DND-41 (cell line): ENCODE measurements around the gene PHRF1.

ENCODE experiments used
- ATAC-seq: fragments of 200-7000 bp; cut with Tn5 transposase; 3 replicates; pipeline ENCODE4 v1.9.1; 2021; ENCODE audit warnings: low read depth; ENCODE audit not compliant: insufficient read depth
- DNase-seq: peaks from one replicate; pipeline ENCODE4 v3.0.0-alpha.2; 2020
- H2AFZ ChIP-seq: 2 replicates; pipeline ENCODE4 v1.6.0; 2012; ENCODE audit warnings: low read depth, low read length
- H3K27ac ChIP-seq: 2 replicates; pipeline ENCODE4 v1.5.1; 2012; ENCODE audit warnings: low read length, inconsistent platforms
- H3K27me3 ChIP-seq: fragments of 200-600 bp; sonication (generic); 2 replicates; pipeline ENCODE4 v1.6.0; 2012; ENCODE audit warnings: low read length, mild to moderate bottlenecking, inconsistent platforms; ENCODE audit not compliant: insufficient read depth, poor library complexity
- H3K36me3 ChIP-seq: 2 replicates; pipeline ENCODE4 v1.5.1; 2012; ENCODE audit warnings: low read length, inconsistent platforms; ENCODE audit not compliant: insufficient read depth
- H3K4me1 ChIP-seq: 2 replicates; pipeline ENCODE4 v1.5.1; 2012; ENCODE audit warnings: mild to moderate bottlenecking, low read length; ENCODE audit not compliant: insufficient read depth
- H3K4me2 ChIP-seq: 2 replicates; pipeline ENCODE4 v1.6.0; 2012; ENCODE audit warnings: mild to moderate bottlenecking, moderate library complexity, low read length, inconsistent platforms; ENCODE audit not compliant: insufficient read depth
- H3K4me3 ChIP-seq, 2 experiments: fragments of 200-600 bp in 1 of 2; shearing (Covaris generic) in 1 of 2; 2 replicates each; pipeline ENCODE4 v1.5.1; 2012 to 2016; ENCODE audit warnings: inconsistent platforms in 2 of 2, low read length in 2 of 2, mild to moderate bottlenecking in 2 of 2, low read depth in 1 of 2, moderate library complexity in 1 of 2
- H3K79me2 ChIP-seq: 2 replicates; pipeline ENCODE4 v1.6.0; 2012; ENCODE audit warnings: low read length, inconsistent platforms; ENCODE audit not compliant: insufficient read depth
- H3K9ac ChIP-seq: 2 replicates; pipeline ENCODE4 v1.6.0; 2012; ENCODE audit warnings: low read depth, mild to moderate bottlenecking, inconsistent platforms, low read length, moderate library complexity
- H3K9me3 ChIP-seq: 2 replicates; pipeline ENCODE4 v1.5.1; 2012; ENCODE audit warnings: low read length, moderate library complexity, mild to moderate bottlenecking, inconsistent platforms; ENCODE audit not compliant: insufficient read depth, severe bottlenecking
- H4K20me1 ChIP-seq: 2 replicates; pipeline ENCODE4 v1.6.0; 2012; ENCODE audit warnings: low read length; ENCODE audit not compliant: insufficient read depth
- CTCF ChIP-seq: IDR thresholded peaks from 2 replicates; pipeline ENCODE4 v1.5.1; 2012; ENCODE audit warnings: borderline replicate concordance, low read length, moderate library complexity, mild to moderate bottlenecking; ENCODE audit not compliant: poor library complexity, severe bottlenecking; ENCODE audit errors: extremely low read depth
- EZH2 ChIP-seq: IDR thresholded peaks from 3 replicates; pipeline ENCODE4 v1.6.1; 2012; ENCODE audit warnings: borderline replicate concordance, low read depth, mild to moderate bottlenecking, moderate library complexity, low read length, inconsistent platforms; ENCODE audit not compliant: severe bottlenecking

The PHRF1 gene

GRCh38 chr11:605286-606129 lies 29.2 kb downstream of the PHRF1 start:
- H4K20me1 ChIP-seq: peaks cover 56% of the 10 kb centered on the region
- no peak overlapping the region for H3K4me3 ChIP-seq
- peaks cover 97% of the 10 kb centered on the region for H3K36me3 ChIP-seq
- no peak overlapping the region for H3K27ac ChIP-seq
- H3K4me1 ChIP-seq: no peaks in the 10 kb centered on the region
- ATAC-seq (no peak), DNase-seq (no peak)
- H3K27me3 ChIP-seq: no peaks in the 10 kb centered on the region
- H3K9me3 ChIP-seq: no peaks in the 10 kb centered on the region
- TF ChIP-seq EZH2: no peak
- TF ChIP-seq CTCF: no peak
- H3K4me2 ChIP-seq: no peak overlapping the region
- H3K9ac ChIP-seq: no peak overlapping the region
- no peak overlapping the region for H2AFZ ChIP-seq
- peaks cover 11% of the 10 kb centered on the region for H3K79me2 ChIP-seq

- peaks cover 63% of the 10 kb centered on the region for H4K20me1 ChIP-seq
- peaks cover 11% of the 10 kb centered on the region for H3K79me2 ChIP-seq
- ATAC-seq (no peak), DNase-seq (no peak)
- no peaks in the 10 kb centered on the region for H3K27me3 ChIP-seq
- H3K36me3 ChIP-seq: peaks cover 100% of the 10 kb centered on the region
- H3K9ac ChIP-seq: no peak overlapping the region
- H3K27ac ChIP-seq: no peak overlapping the region
- no peak overlapping the region for H3K4me2 ChIP-seq
- no peaks in the 10 kb centered on the region for H3K4me1 ChIP-seq
- H3K9me3 ChIP-seq: no peaks in the 10 kb centered on the region
- no peak overlapping the region for H3K4me3 ChIP-seq
- H2AFZ ChIP-seq: no peak overlapping the region
- TF ChIP-seq EZH2 (no peak), CTCF (no peak)
These were observed 30.0 kb downstream of the PHRF1 start for GRCh38 chr11:606245-606644.

GRCh38 chr11:607020-607780 lies 30.9 kb downstream of the PHRF1 start:
- H3K27ac ChIP-seq: no peak overlapping the region
- TF ChIP-seq CTCF (no peak), EZH2 (no peak)
- H3K4me2 ChIP-seq: no peak overlapping the region
- no peaks in the 10 kb centered on the region for H3K4me1 ChIP-seq
- peaks cover 8% of the 10 kb centered on the region for H3K79me2 ChIP-seq
- H2AFZ ChIP-seq: no peak overlapping the region
- H3K9me3 ChIP-seq: no peaks in the 10 kb centered on the region
- peaks cover 100% of the 10 kb centered on the region for H3K36me3 ChIP-seq
- DNase-seq (no peak), ATAC-seq (no peak)
- H3K9ac ChIP-seq: no peak overlapping the region
- H4K20me1 ChIP-seq: peaks cover 62% of the 10 kb centered on the region
- no peak overlapping the region for H3K4me3 ChIP-seq
- no peaks in the 10 kb centered on the region for H3K27me3 ChIP-seq
